Left cardiac atrium (tissue), 4 donors: ENCODE measurements around the gene FAM222A. TPM values are rescaled to one million over a fixed set of nuclear protein-coding genes. Genes with fewer than 3 reads are reported as not detected.
A peak's percentile ranks its signal among the peaks of the same experiment; 100 is the strongest.

Experiments used
- ATAC-seq, 2 donors: fragments of 200-7000 bp; cut with Tn5 transposase; one replicate each; pipeline ENCODE4 v1.9.1; 2020; ENCODE audit warnings: mild to moderate bottlenecking in 2 of 2, moderate library complexity in 2 of 2
- DNase-seq: peaks from one replicate; pipeline ENCODE4 v3.0.0-alpha.2; 2020
- intact Hi-C, 2 donors: fragments of 100-400 bp; cut with DNase I; formaldehyde crosslinking; loops; one replicate each; pipeline versions ENCODE4 v1.14.1 to v1.15.1; 2022 to 2023
- total RNA-seq, 2 donors: library from RNA; stranded (reverse); fragmentation: NEBNext Ultra II Directional; extraction: Animal tissue kit (Norgen Biotek cat#: 25700); gene quantifications; one replicate each; pipeline ENCODE4 v1.2.1, GENCODE V29; 2021
- donor health status: DM: no; HTN: yes; CAD: no.
- donor health status: DM: no; HTN: yes; CAD: no; lungs with severe emphysema.
- donor health status: DM: yes; HTN: yes; CAD: no.
- donor health status: Dilated cardiomyopathy.

Gene FAM222A
- total RNA-seq, 2 donors from 2014 or later, result 14.5 to 21.8 TPM

DNA sequence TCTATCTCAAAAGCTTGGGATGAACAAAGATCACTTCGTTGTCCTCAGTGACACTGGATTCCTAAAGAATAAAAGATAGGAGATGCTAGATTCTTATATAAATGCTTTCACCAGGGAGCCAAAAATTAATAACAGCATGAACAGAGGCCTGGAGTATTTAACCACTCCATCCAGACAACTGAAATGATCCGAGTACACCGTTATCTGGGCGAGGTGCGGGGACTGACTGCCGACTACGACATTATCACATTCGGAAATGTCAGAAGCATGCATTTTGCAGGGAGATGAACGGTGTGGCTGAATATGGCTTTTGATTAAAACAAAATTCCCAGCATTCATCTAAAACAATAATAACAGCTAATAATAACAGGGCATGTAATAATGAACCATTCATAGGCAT, 63.0 kb downstream of the FAM222A start:
- ATAC-seq, result no peak
- DNase-seq, result no peak
- intact Hi-C loops, result loop anchor here (5.0 to 10.0 kb wide), 2 partner anchors 62 to 349 kb away; partner anchors contain the start of gene FAM222A (in 1 of the 2)

DNA sequence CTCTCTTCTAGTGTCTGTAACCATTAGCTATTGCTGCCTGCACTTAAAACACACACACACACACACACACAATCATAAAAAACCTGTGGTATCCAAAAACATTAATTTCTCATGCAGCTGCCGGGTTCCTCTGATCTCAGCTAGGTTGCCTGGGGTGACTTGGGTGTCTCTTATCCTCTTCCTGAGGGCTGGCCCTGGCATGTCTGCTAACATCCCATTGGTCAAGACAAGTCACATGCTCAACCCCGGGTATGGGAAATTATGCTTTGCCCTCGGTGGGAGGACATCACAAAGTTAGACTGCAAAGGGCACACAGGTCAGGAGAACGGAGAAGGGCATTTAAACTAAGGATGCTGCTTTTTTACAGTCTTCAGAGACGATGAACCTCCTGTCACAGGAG, 63.9 kb downstream of the FAM222A start:
- intact Hi-C loops, result loop anchor here (5.0 to 10.0 kb wide), 2 partner anchors 63 to 350 kb away; partner anchors contain the start of gene FAM222A (in 1 of the 2)
- DNase-seq (no peak), ATAC-seq (no peak)

DNA sequence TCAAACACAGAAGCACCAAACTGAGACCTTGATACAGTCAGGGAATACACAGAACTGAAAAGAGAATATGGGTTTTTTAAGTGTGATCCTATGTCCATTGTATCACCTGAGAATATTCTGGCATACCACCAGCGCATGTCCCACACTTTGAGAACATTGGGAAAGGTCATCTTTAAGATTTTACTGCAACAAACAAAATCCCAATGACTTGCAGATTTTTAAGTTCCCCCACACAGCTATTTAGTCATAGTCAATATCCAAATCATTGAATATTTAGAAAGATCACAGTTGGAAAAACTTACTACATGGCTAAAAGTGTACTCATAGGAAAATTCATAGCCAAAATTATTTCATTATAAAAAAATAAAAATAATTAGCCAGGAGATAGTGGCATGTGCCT, 65.1 kb downstream of the FAM222A start:
- no peak for ATAC-seq
- intact Hi-C loops, result loop anchor here (5.0 to 10.0 kb wide), 2 partner anchors 64 to 351 kb away; partner anchors contain the start of gene FAM222A (in 1 of the 2)
- DNase-seq, result no peak

GRCh38 chr12:109779382-109779781, 65.8 kb downstream of the FAM222A start:
- intact Hi-C loops, result loop anchor here (5.0 to 10.0 kb wide), 2 partner anchors 65 to 352 kb away; partner anchors contain the start of gene FAM222A (in 1 of the 2)
- DNase-seq, result no peak
- no peak for ATAC-seq

DNA sequence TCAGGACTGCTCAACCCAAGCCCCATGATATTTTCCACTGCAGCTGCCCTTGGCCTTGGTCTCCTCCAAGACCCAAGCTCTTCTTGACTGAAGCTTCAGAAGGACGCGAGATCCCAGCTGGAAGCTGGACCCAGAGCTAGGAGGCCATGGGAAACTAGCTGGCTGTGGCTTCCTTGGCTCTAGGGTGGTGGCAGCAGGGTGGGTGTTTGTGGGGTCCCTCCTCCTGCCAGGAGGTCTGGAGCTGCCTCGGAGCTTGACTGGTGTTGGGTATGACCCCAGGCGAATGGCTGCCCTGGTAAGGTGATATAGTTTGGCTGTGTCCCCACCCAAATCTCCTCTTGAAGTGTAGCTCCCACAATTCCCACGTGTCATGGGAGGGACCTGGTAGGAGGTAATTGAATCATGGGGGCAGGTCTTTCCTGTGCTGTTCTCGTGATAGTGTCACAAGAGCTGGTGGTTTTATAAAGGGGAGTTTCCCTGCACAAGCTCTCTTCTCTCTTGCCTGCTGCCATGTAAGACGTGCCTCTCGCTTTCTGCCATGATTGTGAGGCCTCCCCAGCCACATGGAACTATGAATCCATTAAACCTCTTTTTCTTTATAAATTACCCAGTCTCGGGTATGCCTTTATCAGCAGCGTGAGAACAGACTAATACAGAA, 68.2 kb downstream of the FAM222A start:
- no peak for ATAC-seq
- intact Hi-C loops, result no loop called here
- no peak for DNase-seq

DNA sequence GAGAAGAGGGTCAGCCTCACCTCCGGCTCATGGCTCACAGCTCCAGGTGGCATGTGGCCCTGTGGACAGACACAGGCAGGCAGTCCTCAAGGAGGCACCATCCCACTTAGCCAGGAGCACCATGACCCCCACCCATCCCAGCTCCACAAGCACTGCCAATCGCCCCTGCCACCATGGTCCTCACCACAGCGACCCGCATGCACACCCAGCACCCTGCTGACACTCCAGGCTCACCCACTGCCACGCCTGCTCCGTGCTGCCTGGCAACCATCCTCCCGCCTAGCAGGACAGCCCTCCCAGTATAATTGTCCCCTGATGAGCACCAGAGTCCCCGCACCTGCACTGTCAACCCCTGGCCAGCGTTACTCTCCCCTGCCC, 68.7 kb downstream of the FAM222A start:
- DNase-seq, result no peak
- intact Hi-C loops, result no loop called here
- no peak for ATAC-seq

GRCh38 chr12:109783135-109783964, 69.7 kb downstream of the FAM222A start:
- no peak for DNase-seq
- intact Hi-C loops, result no loop called here
- ATAC-seq, result no peak

DNA sequence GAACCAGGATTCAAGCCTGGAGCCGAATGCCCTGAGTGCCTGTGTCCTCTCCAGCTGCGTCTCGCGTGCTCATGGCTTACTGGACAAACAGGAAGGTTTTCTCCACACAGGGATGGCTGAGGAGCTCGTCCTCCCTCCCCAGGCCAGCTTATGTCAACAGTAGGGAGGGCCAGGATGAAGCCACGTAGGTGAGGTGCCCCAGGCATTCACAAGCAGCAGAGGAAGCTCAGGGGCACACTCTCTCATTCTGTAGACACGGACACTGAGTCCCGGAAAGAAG, 70.3 kb downstream of the FAM222A start:
- DNase-seq, result no peak
- ATAC-seq, result no peak
- intact Hi-C loops, result no loop called here

- no peak for ATAC-seq
- DNase-seq, result no peak
- intact Hi-C loops, result no loop called here
These were observed 72.2 kb downstream of the FAM222A start for GRCh38 chr12:109785854-109786253.

DNA sequence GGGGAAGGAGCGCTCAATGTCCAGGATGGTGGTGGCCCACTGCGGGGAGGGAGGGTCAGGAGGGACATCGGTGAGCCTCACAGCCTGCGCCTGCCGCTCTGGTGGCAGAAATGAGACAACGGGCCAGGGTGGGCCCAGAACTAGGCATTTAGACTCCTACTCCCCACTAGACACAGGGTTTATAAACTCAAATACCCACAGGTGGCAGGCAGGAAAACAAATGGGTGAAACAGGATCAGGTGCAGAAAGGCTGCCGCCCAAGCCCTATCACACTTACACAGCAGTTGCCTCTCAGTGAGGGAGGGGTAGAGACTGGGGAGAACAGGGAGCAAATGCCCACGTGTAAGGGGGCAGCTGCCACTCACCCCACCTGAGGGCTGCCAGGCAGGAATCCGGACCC, 73.2 kb downstream of the FAM222A start:
- ATAC-seq (no peak), DNase-seq (no peak)
- intact Hi-C loops, result no loop called here

- ATAC-seq, result no peak
- DNase-seq, result no peak
- intact Hi-C loops, result no loop called here
These were observed 76.0 kb downstream of the FAM222A start for GRCh38 chr12:109789526-109790048.

DNA sequence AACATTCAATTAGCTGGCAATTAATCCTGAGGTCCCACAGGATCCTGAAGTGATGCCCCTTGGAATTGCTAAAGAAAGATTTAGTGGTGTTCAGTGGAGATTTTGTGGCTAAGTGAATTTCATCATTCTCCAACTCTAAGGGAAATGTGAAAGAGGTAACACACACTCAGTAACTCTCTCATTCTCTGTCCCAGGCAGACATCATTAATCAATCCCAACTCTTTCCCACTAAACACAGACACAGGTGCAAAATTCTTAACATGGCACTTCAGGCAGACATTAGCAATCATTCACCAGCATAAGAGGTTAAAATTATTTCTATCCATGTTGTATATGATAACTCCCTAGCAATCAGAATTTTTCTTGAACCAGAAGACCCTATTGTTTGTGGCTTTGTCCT, 79.4 kb downstream of the FAM222A start:
- intact Hi-C loops, result no loop called here
- no peak for DNase-seq
- no peak for ATAC-seq

DNA sequence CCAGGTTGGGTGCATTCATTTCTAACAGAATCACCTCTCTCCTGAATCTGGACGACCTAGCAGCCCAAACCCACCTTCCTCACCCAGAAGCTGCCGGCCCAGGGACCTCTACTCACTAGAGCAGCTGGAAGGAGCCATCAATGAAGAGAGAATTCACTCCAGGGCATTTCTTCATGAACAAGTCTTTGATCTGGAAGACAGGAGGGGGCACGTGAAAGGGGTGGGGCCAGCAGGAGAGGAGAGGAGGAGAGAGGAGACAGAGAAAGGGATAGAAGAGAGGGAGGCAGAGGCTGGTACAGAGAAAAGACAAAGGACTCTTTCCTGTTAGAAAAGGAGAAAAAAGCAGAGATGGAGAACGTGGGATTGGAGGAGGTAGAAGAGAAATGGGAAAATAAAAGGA, 79.8 kb downstream of the FAM222A start:
- ATAC-seq (no peak), DNase-seq (no peak)
- intact Hi-C loops, result no loop called here

GRCh38 chr12:109793826-109794501, 80.3 kb downstream of the FAM222A start:
- DNase-seq (no peak), ATAC-seq (no peak)
- intact Hi-C loops, result no loop called here

DNA sequence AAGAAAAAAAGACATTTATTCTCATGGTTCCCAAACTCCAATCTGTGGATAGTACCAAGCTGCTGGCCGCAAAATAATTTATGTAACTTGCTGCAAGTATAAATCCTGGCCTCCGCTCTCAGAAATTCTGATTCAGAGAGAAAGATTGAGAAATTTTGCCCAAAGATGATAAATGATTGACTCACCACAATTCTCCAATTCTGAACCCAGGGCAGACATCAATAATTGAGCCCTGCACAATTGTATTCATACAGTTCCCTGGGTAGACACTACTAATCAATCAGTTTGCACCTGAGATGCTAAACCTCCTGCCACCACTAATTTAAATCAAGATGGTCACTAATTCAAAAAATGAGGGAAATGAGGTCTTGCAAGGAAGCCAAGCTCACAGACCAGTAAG, 81.4 kb downstream of the FAM222A start:
- intact Hi-C loops, result no loop called here
- no peak for DNase-seq
- ATAC-seq, result no peak

GRCh38 chr12:109796057-109796456, 82.4 kb downstream of the FAM222A start:
- ATAC-seq, result no peak
- no peak for DNase-seq
- intact Hi-C loops, result no loop called here

GRCh38 chr12:109797905-109798669, 84.5 kb downstream of the FAM222A start:
- intact Hi-C loops, result no loop called here
- DNase-seq (no peak), ATAC-seq (peak in 1 of 2 donors; percentile 8)

DNA sequence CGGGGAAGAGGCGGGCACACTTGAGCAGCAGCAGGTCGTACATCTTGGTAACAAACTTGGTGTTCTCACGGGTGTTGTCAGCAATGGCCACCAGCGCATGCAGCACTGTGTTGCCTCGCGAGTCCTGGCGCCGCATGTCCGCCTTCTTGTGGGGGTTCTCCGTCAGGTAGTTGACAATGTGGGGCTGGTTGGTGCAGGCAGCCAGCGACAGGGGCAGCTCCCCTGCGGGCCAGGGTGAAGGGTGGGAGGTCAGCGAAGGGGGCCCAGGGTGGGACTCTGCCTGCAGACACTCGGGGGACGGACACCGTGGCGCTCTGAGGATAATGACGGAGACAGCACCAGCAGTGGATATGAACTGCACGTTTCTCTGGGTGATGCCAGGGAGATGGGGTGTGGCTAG, 85.1 kb downstream of the FAM222A start:
- DNase-seq (no peak), ATAC-seq (no peak)
- intact Hi-C loops, result no loop called here

DNA sequence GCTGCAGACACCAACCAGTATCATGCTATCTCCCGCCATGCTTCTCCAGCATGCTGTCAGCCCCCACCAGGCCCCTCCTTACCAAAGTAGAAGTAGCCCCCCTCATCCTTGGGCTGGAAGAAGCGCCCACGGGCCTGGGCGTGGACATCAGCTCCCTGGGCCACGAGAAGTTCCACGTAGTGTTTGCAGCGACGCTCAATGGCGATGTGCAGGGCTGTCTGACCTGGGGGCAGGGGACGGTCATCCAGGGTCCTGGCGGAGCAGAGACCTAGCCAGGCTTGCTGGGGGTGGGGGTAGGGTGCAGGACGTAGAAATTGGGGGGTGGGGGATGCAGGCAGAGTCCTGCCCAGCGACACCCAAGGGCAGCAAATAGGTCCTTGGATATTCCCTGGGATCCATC, 86.9 kb downstream of the FAM222A start:
- intact Hi-C loops, result loop anchor here in 1 of 2 donors (10.0 kb wide), 1 partner anchor 74 kb away; no protein-coding TSS in a partner anchor
- no peak for DNase-seq
- ATAC-seq, result no peak
